ENCODE data around the gene POLR3G.

DNA sequence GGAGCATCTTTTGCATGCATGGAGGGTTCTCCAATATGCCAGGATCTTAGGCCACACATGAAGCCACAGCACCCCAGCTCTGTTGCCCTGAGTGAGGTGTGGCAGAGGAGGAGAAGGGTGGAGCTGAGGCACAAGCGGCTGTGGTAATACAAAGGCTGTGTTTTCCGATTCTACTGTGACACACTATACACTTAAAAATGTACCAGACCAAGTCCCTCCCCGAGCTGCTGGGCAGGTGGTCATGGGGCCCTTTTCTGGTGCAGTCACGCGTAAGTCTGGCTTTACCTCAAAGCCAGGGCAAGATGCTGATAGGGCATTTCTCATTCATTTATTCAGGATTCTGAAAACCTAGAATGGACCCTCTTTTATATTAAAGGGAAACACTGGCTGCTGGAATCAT lies 87.7 kb downstream of the POLR3G start:
- TF ChIP-seq CTCF (IDR thresholded peaks at IDR 0.05; ENCODE audit: low read depth, low read length) = no peak
- no peak for TF ChIP-seq EZH2phosphoT487 (IDR thresholded peaks at IDR 0.05; ENCODE audit: low read depth)
